Suprapubic skin (tissue), 3 donors: ENCODE data around the gene AARS1.
"Not testable (repeated sequence)": the region's sequence is repeated elsewhere in the genome, so short reads cannot be mapped to it uniquely, and the experiment has no call there.

Experiments
- CTCF ChIP-seq, 2 donors: fragments of 200-600 bp in 1 of 2; fragments of 450-650 bp in 1 of 2; sonication (generic) in 1 of 2; IDR thresholded peaks; one replicate each; pipeline ENCODE4 v1.5.1; 2016 to 2019; ENCODE audit warnings: antibody characterized with exemption in 2 of 2, mild to moderate bottlenecking in 1 of 2, moderate library complexity in 1 of 2
- EP300 ChIP-seq: sonication (generic); formaldehyde crosslinking; IDR thresholded peaks from one replicate; pipeline ENCODE4 v1.6.1; 2017; ENCODE audit warnings: antibody characterized with exemption
- POLR2A ChIP-seq, 2 donors: fragments of 450-650 bp; IDR thresholded peaks; one replicate each; pipeline ENCODE4 v1.6.1; 2017; ENCODE audit warnings: antibody characterized with exemption in 2 of 2, mild to moderate bottlenecking in 2 of 2, moderate library complexity in 2 of 2

- not testable (repeated sequence) for TF ChIP-seq CTCF (IDR thresholded peaks at IDR 0.05); POLR2A (IDR thresholded peaks at IDR 0.05); EP300
These were observed 50.5 kb downstream of the AARS1 start for GRCh38 chr16:70238773-70239172.
